WERI-Rb-1 (cell line): ENCODE results near the gene SHBG.

Source experiments
- DNase-seq: peaks from one replicate; pipeline ENCODE4 v3.0.0-alpha.2; 2020
- H3K27ac ChIP-seq: fragments of 250-450 bp; sonication (Bioruptor Pico); 2 replicates; pipeline ENCODE4 v1.5.1; 2020; ENCODE audit warnings: mild to moderate bottlenecking, moderate library complexity
- H3K27me3 ChIP-seq: fragments of 250-450 bp; sonication (Bioruptor Pico); 2 replicates; pipeline ENCODE4 v1.5.1; 2021; ENCODE audit warnings: mild to moderate bottlenecking, low read depth, moderate library complexity; ENCODE audit not compliant: insufficient read depth, severe bottlenecking
- H3K36me3 ChIP-seq: fragments of 250-450 bp; sonication (Bioruptor Pico); 2 replicates; pipeline ENCODE4 v1.5.1; 2020; ENCODE audit warnings: mild to moderate bottlenecking, moderate library complexity
- H3K4me3 ChIP-seq: 2 replicates; pipeline ENCODE4 v1.5.1; 2011; ENCODE audit warnings: low read depth, mild to moderate bottlenecking, control low read depth, low read length
- H3K9me3 ChIP-seq: fragments of 250-450 bp; sonication (Bioruptor Pico); 2 replicates; pipeline ENCODE4 v1.5.1; 2021; ENCODE audit warnings: mild to moderate bottlenecking, moderate library complexity; ENCODE audit not compliant: severe bottlenecking
- CTCF ChIP-seq: IDR thresholded peaks from 2 replicates; pipeline ENCODE4 v1.5.1; 2011; ENCODE audit warnings: low read depth, mild to moderate bottlenecking, control low read depth, inconsistent platforms, low read length

The SHBG gene

GRCh38 chr17:7650509-7651096 lies 20.7 kb downstream of the SHBG start, which contains the start of gene ATP1B2:
TSS of gene ATP1B2 (plus strand) at chr17:7650926. CDS start at chr17:7651519, 593 bp downstream.
- H3K4me3 ChIP-seq, result peak within 1 kb of the TSS; percentile 57
- H3K9me3 ChIP-seq, result no peaks in the 10 kb centered on the region
- H3K27me3 ChIP-seq, result no peaks in the 10 kb centered on the region
- H3K36me3 ChIP-seq, result peaks cover 31% of the 10 kb centered on the region
- no peak for TF ChIP-seq CTCF
- DNase-seq, result peak; percentile 99
- H3K27ac ChIP-seq, result peak within 1 kb of the TSS; percentile 83

- TF ChIP-seq CTCF, result no peak
- peaks cover 35% of the 10 kb centered on the region for H3K36me3 ChIP-seq
- no peak for DNase-seq
These were observed 21.2 kb downstream of the SHBG start for GRCh38 chr17:7651097-7651664.

GRCh38 chr17:7651665-7652387 lies 21.9 kb downstream of the SHBG start:
- DNase-seq, result peak; percentile 76
- peak overlapping the region; percentile 83 for H3K27ac ChIP-seq
- H3K27me3 ChIP-seq, result no peaks in the 10 kb centered on the region
- peaks cover 39% of the 10 kb centered on the region for H3K36me3 ChIP-seq
- H3K9me3 ChIP-seq, result no peaks in the 10 kb centered on the region
- no peak for TF ChIP-seq CTCF
- H3K4me3 ChIP-seq, result peak overlapping the region; percentile 57

More at GRCh38 chr17:7651097-7651664, 21.2 kb downstream of the SHBG start:
- peak overlapping the region; percentile 57 for H3K4me3 ChIP-seq
- H3K9me3 ChIP-seq, result no peaks in the 10 kb centered on the region
- H3K27ac ChIP-seq, result peak overlapping the region; percentile 83
- H3K27me3 ChIP-seq, result no peaks in the 10 kb centered on the region

- TF ChIP-seq CTCF, result no peak
- H3K36me3 ChIP-seq, result peaks cover 45% of the 10 kb centered on the region
- H3K4me3 ChIP-seq, result peak overlapping the region; percentile 57
- DNase-seq, result no peak
- H3K27ac ChIP-seq, result 0 out of 2 replicates have a peak overlapping the region, but pooled peaks have one; percentile 42
- H3K9me3 ChIP-seq, result no peaks in the 10 kb centered on the region
- H3K27me3 ChIP-seq, result no peaks in the 10 kb centered on the region
These were observed 22.7 kb downstream of the SHBG start for GRCh38 chr17:7652388-7653356.

GRCh38 chr17:7654832-7655540 lies 25.1 kb downstream of the SHBG start:
- Histone ChIP-seq H3K36me3 (peaks cover 50% of the 10 kb centered on the region), H3K27ac (peak overlapping the region; percentile 71), H3K9me3 (no peaks in the 10 kb centered on the region), H3K27me3 (no peaks in the 10 kb centered on the region), H3K4me3 (no peak overlapping the region)
- no peak for TF ChIP-seq CTCF
- peak; percentile 79 for DNase-seq
